Activated CD8-positive, alpha-beta T cell treated with anti-CD3 and anti-CD28 coated beads for 36 hours (primary cell): ENCODE results near the gene ZCWPW2. TPM values are rescaled to one million over a fixed set of nuclear protein-coding genes. Genes with fewer than 3 reads are reported as not detected.
A peak's percentile ranks its signal among the peaks of the same experiment; 100 is the strongest.

Experiments used
- ATAC-seq: fragments of 200-7000 bp; cut with Tn5 transposase; one replicate; pipeline ENCODE4 v1.10.0; 2021; ENCODE audit warnings: mild to moderate bottlenecking, moderate library complexity
- CTCF ChIA-PET: fragments of 350-600 bp; sonication (Branson Sonifier 250); formaldehyde crosslinking; loops from one replicate; lab custom pipeline; 2021; ENCODE audit warnings: antibody characterized with exemption; lab: Charles Lee
- POLR2A ChIA-PET: fragments of 350-600 bp; sonication (Branson Sonifier 250); formaldehyde crosslinking; loops from one replicate; lab custom pipeline; 2021; ENCODE audit warnings: antibody characterized with exemption; lab: Charles Lee
- DNase-seq: peaks from one replicate; pipeline ENCODE4 v3.0.0-alpha.2; 2020
- H3K27ac Mint-ChIP-seq: one replicate; pipeline ENCODE4 v1.8.0; 2021; ENCODE audit warnings: mild to moderate bottlenecking, mixed read lengths
- H3K27me3 Mint-ChIP-seq: one replicate; pipeline ENCODE4 v1.8.0; 2021; ENCODE audit warnings: mixed read lengths
- H3K36me3 Mint-ChIP-seq: one replicate; pipeline ENCODE4 v1.8.0; 2021; ENCODE audit warnings: low read depth, mixed read lengths
- H3K4me1 Mint-ChIP-seq: one replicate; pipeline ENCODE4 v1.8.0; 2021; ENCODE audit warnings: low read depth, mixed read lengths
- H3K4me3 Mint-ChIP-seq: one replicate; pipeline ENCODE4 v1.8.0; 2021; ENCODE audit warnings: mild to moderate bottlenecking, moderate library complexity, mixed read lengths
- H3K9me3 Mint-ChIP-seq: one replicate; pipeline ENCODE4 v1.8.0; 2021; ENCODE audit warnings: mixed read lengths
- intact Hi-C: fragments of 100-400 bp; cut with micrococcal nuclease; formaldehyde crosslinking; loops from one replicate; pipeline ENCODE4 v1.10.0; 2022
- total RNA-seq, 2 experiments: library from RNA; stranded (reverse); gene quantifications; one replicate each; pipeline ENCODE4 v1.2.3, GENCODE V29; 2021
- TF ChIP-seq, protein P1 (sequence below): fragments of 200-600 bp; IDR thresholded peaks from one replicate; pipeline ENCODE4 v1.8.0; 2022; ENCODE audit warnings: antibody characterized with exemption, mild to moderate bottlenecking

ZCWPW2 gene
- total RNA-seq, 2 experiments from 2014 or later, result 0.68 TPM; not detected in 1

DNA sequence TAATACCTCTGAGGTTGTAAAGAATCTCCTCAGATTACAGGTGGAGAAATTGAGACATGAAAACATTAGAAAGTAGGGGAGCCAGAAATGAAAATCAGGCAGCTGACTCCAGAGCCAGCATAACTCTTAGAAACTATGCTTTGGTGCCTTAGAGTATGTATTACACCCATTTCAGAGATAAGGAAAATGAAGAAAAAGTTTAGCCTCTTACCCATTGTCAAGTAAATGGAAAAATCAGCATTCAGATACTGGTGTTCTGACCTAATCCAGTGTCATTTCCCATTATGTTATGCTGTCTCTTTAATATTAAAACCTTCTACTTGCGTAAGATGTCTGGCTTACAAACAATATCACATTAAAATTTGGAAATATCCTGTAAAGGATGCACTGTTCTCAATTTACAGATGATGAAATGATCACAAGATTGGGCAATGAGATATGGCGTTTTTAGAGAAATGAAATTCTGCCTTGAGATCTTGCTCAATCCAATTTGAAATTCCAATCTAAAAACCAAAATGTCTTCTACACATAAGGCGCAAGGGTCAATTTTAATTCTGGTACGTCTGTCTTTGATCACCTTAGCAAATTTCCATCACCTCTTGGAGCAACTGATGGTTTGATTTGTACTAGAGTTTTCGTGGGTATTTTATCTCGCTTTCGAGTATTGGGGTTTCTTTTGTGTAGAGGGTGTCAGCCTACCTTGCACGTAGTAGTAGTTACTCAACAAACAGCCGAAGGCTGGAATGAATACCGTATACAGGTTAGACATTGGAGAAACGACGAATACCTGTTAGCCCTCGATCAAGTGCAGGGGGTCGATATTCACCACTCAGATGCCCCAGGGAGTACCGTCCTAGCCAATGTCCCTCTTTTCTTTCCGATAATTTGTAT lies 902 bp upstream of the ZCWPW2 start:
- TF ChIP-seq, protein P1, sequence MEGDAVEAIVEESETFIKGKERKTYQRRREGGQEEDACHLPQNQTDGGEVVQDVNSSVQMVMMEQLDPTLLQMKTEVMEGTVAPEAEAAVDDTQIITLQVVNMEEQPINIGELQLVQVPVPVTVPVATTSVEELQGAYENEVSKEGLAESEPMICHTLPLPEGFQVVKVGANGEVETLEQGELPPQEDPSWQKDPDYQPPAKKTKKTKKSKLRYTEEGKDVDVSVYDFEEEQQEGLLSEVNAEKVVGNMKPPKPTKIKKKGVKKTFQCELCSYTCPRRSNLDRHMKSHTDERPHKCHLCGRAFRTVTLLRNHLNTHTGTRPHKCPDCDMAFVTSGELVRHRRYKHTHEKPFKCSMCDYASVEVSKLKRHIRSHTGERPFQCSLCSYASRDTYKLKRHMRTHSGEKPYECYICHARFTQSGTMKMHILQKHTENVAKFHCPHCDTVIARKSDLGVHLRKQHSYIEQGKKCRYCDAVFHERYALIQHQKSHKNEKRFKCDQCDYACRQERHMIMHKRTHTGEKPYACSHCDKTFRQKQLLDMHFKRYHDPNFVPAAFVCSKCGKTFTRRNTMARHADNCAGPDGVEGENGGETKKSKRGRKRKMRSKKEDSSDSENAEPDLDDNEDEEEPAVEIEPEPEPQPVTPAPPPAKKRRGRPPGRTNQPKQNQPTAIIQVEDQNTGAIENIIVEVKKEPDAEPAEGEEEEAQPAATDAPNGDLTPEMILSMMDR, result no peak
- DNase-seq (peak; percentile 8), ATAC-seq (no peak)
- Mint-ChIP-seq H3K36me3 (peaks cover 25% of the 10 kb centered on the region), H3K27me3 (no peaks in the 10 kb centered on the region), H3K27ac (peak overlapping the region; percentile 93), H3K4me1 (peaks cover 46% of the 10 kb centered on the region), H3K4me3 (peak overlapping the region; percentile 96), H3K9me3 (peaks cover 2% of the 10 kb centered on the region)
- ChIA-PET POLR2A (interaction anchor here (1.2 kb wide), 3 partner anchors 37 to 628 kb away, joined by 3 to 5 read pairs (median 3); no protein-coding TSS in a partner anchor), CTCF (interaction anchor here (1.3 to 2.0 kb wide), 4 partner anchors 8 to 625 kb away, joined by 4 to 12 read pairs (median 6); partner anchors contain the start of gene EOMES)
- intact Hi-C loops, result no loop called here

DNA sequence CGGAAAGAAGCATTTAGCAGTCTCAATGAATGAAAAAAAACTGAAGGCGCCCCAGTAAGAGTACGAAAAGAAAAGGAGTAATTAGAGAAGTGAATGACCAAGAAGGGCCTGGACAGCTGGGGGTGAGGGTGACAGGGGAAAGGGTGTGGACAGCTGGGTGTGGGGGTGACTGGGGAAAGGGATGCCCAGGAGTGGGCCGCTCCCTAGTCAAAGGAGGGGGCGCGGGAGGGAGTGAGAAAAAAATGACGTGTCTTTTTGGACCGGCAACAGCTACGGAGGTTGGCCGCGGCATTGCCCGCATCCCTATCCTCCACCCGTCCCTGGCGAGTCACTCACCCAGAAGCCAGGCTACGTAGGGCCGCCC lies 274 bp upstream of the ZCWPW2 start:
- TF ChIP-seq, protein P1, result no peak
- Mint-ChIP-seq H3K4me3 (peak overlapping the region; percentile 96), H3K27ac (peak overlapping the region; percentile 93), H3K9me3 (peaks cover 2% of the 10 kb centered on the region), H3K27me3 (no peaks in the 10 kb centered on the region), H3K36me3 (peaks cover 25% of the 10 kb centered on the region), H3K4me1 (peaks cover 42% of the 10 kb centered on the region)
- ChIA-PET CTCF (interaction anchor here (1.3 to 2.0 kb wide), 4 partner anchors 9 to 626 kb away, joined by 4 to 12 read pairs (median 6); partner anchors contain the start of gene EOMES), POLR2A (interaction anchor here (1.2 to 1.4 kb wide), 4 partner anchors 36 to 635 kb away, joined by 3 to 5 read pairs (median 4); no protein-coding TSS in a partner anchor)
- intact Hi-C loops, result no loop called here
- no peak for DNase-seq
- ATAC-seq, result peak; percentile 77

DNA sequence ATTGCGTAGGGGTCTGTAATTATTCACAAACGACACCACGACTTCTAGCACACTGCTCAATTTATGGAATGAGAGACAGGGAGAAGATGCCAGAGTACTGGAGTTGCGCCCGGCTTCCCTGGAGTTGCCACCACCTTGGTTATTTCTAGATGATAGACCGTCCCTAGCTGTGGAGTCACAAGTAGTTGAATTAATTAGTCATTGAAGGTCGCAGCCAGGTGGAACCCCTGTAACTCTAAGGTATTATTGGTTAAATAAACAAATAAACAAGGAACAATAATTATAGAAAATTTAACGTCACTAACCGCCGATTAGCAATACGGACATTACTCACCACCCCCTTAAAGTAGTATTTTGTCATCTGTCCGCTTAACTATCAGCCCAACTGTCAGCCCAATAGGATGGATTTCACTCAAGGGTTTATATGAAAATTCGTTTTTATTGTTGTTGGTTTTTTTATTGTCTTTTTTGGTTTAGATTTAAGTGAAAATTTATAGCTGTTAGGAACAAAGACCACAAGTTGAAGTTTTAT lies 1.0 kb downstream of the ZCWPW2 start:
- H3K9me3 Mint-ChIP-seq, result peaks cover 8% of the 10 kb centered on the region
- no peak for DNase-seq
- intact Hi-C loops, result no loop called here
- CTCF ChIA-PET, result interaction anchor here (1.1 to 2.0 kb wide), 6 partner anchors 10 to 638 kb away, joined by 3 to 12 read pairs (median 5); partner anchors contain the start of gene EOMES
- H3K27ac Mint-ChIP-seq, result peak overlapping the region; percentile 93
- peaks cover 34% of the 10 kb centered on the region for H3K36me3 Mint-ChIP-seq
- POLR2A ChIA-PET, result interaction anchor here (1.0 to 1.4 kb wide), 5 partner anchors 21 to 637 kb away, joined by 3 to 5 read pairs (median 4); no protein-coding TSS in a partner anchor
- peak; percentile 1 for ATAC-seq
- peaks cover 41% of the 10 kb centered on the region for H3K4me1 Mint-ChIP-seq
- H3K4me3 Mint-ChIP-seq, result peak overlapping the region; percentile 96
- no peaks in the 10 kb centered on the region for H3K27me3 Mint-ChIP-seq
- TF ChIP-seq, protein P1, result no peak

DNA sequence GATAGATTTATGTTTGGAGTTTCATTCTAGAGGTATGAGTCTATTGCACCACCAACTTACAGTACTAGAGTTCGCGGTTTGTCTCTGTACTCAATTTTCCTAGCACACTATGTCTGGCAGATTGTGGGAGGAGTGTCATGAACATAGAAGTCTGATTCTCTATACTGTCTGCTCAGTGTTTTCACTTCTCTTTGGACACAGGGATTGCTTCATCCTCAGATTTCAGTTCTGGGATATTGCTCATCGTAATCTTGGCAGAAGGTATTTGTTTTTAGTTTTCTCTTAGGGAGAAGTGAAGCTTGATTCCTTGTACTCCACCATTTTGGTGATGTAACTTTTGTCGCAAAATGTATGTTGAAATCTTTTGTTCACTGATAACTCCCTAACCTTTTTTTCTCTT lies 27.9 kb downstream of the ZCWPW2 start:
- TF ChIP-seq, protein P1, result no peak
- peaks cover 2% of the 10 kb centered on the region for H3K36me3 Mint-ChIP-seq
- ChIA-PET CTCF (no interaction called here), POLR2A (no interaction called here)
- DNase-seq, result no peak
- no peaks in the 10 kb centered on the region for H3K9me3 Mint-ChIP-seq
- no peak overlapping the region for H3K4me3 Mint-ChIP-seq
- H3K27ac Mint-ChIP-seq, result no peak overlapping the region
- intact Hi-C loops, result no loop called here
- no peak for ATAC-seq
- no peaks in the 10 kb centered on the region for H3K4me1 Mint-ChIP-seq
- H3K27me3 Mint-ChIP-seq, result peaks cover 2% of the 10 kb centered on the region
